HEK293 (cell line): ENCODE measurements around the gene ARFGEF2.

Source experiments
- MEIS1 ChIP-seq: sonication (generic); formaldehyde crosslinking; IDR thresholded peaks from 2 replicates; pipeline ENCODE4 v1.8.1; 2022; ENCODE audit warnings: missing genetic modification reagents, mild to moderate bottlenecking, borderline replicate concordance
- PATZ1 ChIP-seq: fragments of 450-650 bp; formaldehyde crosslinking; IDR thresholded peaks from 2 replicates; pipeline ENCODE4 v1.5.1; 2016; ENCODE audit warnings: missing biosample characterization, missing genetic modification characterization
- ZFP37 ChIP-seq: fragments of 450-650 bp; formaldehyde crosslinking; IDR thresholded peaks from 2 replicates; pipeline ENCODE4 v1.5.1; 2016; ENCODE audit warnings: missing biosample characterization, missing genetic modification characterization

- TF ChIP-seq MEIS1 (CRISPR knock-in tag) (no peak), ZFP37 (tag by site-specific recombination) (no peak), PATZ1 (no peak)
Observed at GRCh38 chr20:48875914-48876240, 45.6 kb upstream of the ARFGEF2 start.
